Right ventricle myocardium superior (tissue), 1 donor: ENCODE data around the gene LRRC71. TPM values are rescaled to one million over a fixed set of nuclear protein-coding genes. Genes with fewer than 3 reads are reported as not detected.

Experiments used
- ATAC-seq: fragments of 200-7000 bp; cut with Tn5 transposase; one replicate; pipeline ENCODE4 v1.9.1; 2020; ENCODE audit warnings: mild to moderate bottlenecking; ENCODE audit not compliant: poor library complexity
- DNase-seq: peaks from one replicate; pipeline ENCODE4 v3.0.0-alpha.2; 2020
- intact Hi-C: fragments of 100-400 bp; cut with DNase I; formaldehyde crosslinking; loops from one replicate; pipeline ENCODE4 v1.11.2; 2022
- total RNA-seq: library from RNA; stranded (reverse); fragmentation: NEBNext Ultra II Directional; extraction: Animal tissue kit (Norgen Biotek cat#: 25700); gene quantifications from one replicate; pipeline ENCODE4 v1.2.1, GENCODE V29; 2021
- donor health status: DM: no; HTN: yes; CAD: no; lungs with severe emphysema.

Gene LRRC71
- total RNA-seq, 1 donor from 2014 or later: not detected

GRCh38 chr1:156887734-156888133, 32.7 kb upstream of the LRRC71 start:
- ATAC-seq (no peak), DNase-seq (peak; percentile 10)
- intact Hi-C loops: no loop called here

DNA sequence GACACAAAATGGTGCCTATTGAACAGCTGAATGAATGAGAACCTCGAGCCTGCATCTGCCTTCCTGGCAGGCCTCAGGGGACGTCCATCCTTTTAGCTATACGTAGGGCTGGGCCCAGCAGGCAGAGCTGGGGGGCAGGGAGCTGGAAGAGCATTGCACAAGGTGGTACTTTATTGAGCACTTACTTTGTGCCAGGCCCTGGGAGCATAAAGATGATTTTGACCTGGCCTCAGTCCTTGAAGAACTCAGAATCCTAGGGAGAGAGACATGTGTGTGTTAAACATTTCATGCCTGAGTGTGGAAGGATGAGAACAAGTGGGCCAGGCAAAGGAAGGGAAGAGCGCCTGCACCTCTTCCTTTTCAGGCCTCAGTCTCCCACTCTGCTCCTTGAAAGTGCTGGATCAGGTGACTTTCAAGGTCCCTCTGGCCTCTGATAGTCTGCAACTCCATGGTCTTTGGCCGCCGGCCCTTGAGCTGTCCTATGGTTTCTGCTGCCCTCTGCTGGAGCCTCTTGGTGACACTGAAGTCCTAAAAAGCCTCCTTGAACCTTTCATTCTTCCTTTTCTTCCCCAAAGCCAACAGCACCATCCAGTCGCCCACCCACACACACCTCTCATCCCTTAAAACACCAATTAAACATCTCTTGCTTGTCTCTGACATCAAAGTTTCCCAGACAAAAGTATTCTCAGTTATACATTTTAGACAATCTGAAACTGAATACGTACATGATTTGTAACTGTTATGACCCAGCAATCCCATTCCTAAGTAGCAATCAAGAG, 30.4 kb upstream of the LRRC71 start:
- peak; percentile 87 for DNase-seq
- intact Hi-C loops: loop anchor here (5.0 to 10.0 kb wide), 2 partner anchors 37 to 195 kb away; no protein-coding TSS in a partner anchor
- peak; percentile 41 for ATAC-seq

GRCh38 chr1:156892190-156893047, 28.0 kb upstream of the LRRC71 start:
- peak; percentile 96 for DNase-seq
- intact Hi-C loops: loop anchor here (5.0 to 10.0 kb wide), 2 partner anchors 35 to 198 kb away; no protein-coding TSS in a partner anchor
- ATAC-seq: peak; percentile 90

- DNase-seq (peak; percentile 82), ATAC-seq (peak; percentile 44)
- intact Hi-C loops: loop anchor here (5.0 to 10.0 kb wide), 2 partner anchors 34 to 198 kb away; no protein-coding TSS in a partner anchor
Measured at GRCh38 chr1:156893048-156893953, 27.1 kb upstream of the LRRC71 start, which contains the start of gene PEAR1. PEAR1 (plus strand) TSS chr1:156893718; CDS start chr1:156903927, 10,209 bp downstream.

DNA sequence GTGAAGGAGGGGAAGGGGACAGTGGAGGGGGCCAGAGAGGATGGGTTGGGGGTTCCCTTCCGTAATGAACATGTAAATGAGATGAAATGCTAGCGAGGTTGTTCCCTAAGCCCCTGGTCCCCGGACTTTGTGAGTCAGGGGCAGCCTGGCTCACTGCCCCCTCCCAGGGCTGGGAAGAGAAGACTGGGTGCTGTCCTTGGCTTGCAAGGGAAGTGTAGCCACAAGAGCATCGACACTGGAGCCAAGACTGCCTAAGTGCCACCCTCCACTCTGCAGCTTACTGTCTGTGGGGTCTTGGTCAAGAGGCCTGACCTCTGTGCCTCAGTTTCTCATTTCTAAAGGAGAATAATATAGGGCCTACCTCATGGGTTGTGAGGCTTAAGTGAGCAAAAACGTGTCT, 26.4 kb upstream of the LRRC71 start:
- DNase-seq (no peak), ATAC-seq (no peak)
- intact Hi-C loops: loop anchor here (5.0 to 10.0 kb wide), 2 partner anchors 33 to 199 kb away; no protein-coding TSS in a partner anchor

GRCh38 chr1:156894711-156895454, 25.5 kb upstream of the LRRC71 start:
- DNase-seq (peak; percentile 71), ATAC-seq (peak; percentile 33)
- intact Hi-C loops: loop anchor here (5.0 to 10.0 kb wide), 2 partner anchors 32 to 200 kb away; no protein-coding TSS in a partner anchor

- intact Hi-C loops: loop anchor here (10.0 kb wide), 1 partner anchor 201 kb away; no protein-coding TSS in a partner anchor
- no peak for DNase-seq
- ATAC-seq: no peak
Measured at GRCh38 chr1:156895455-156895812, 25.0 kb upstream of the LRRC71 start.

GRCh38 chr1:156895927-156896326, 24.5 kb upstream of the LRRC71 start:
- ATAC-seq (no peak), DNase-seq (no peak)
- intact Hi-C loops: loop anchor here (10.0 kb wide), 1 partner anchor 201 kb away; no protein-coding TSS in a partner anchor

DNA sequence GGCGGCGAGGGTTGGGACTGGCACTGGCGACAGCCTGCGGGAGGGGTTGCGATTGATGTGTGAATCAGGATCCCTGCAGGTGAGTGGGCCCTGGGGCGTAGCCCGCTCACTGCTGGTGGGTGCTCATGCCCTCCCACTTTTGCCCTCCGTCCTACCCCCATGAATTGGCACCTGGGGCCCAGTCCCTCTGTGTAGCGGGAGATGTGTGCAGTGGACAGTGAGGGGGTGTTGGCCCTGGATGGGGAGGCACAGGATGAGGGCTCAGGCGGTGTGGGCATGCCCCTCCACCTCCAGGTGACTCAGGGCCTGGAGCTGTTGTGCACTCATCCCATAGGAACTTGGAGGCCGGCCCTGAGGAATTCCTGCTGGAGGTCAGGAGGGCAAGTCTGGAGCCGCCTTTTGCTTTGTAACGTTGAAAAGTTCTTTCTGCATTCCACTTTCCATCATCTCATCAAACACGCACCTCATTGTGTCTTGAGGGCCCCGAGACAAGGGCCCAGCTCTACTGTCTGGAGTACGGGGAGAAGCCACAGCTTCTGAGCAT, 23.9 kb upstream of the LRRC71 start:
- ATAC-seq (no peak), DNase-seq (no peak)
- intact Hi-C loops: loop anchor here (10.0 kb wide), 1 partner anchor 202 kb away; no protein-coding TSS in a partner anchor

DNA sequence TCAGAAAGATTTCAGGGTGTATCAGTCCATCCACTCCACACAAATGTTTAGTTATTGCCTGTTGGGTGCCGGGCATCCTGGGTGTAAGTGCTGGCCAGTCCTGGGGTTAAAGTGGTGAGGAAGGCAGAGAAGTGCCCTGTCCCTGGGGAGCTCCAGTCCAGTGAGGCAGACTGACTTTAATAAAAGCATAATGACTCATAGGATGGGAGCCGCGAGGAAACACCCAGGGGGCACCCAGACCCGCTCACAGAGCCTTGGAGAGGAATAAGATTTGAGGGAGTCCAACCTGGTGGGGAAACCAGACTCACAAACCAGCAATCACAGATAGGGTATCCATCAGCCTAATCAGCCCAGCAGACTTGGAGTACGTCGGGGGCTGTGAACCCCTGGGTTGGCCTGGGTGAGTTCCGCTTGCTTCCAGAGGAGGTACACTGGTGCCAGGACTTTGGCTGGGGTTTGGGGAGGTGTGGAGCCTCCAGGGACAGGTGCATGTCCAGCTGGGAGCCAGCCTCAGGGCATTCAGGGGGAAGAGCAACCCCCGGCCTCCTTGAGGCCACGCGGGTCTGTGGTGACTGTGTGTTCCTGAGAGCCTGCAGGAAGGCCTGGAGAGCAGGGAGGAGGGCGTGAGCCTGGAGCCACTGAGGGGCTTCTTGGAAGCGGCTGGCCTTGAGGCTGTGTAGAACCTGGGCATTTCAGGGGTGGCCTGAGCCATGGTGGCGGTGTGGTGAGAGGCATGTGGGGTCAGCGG, 23.2 kb upstream of the LRRC71 start:
- ATAC-seq (no peak), DNase-seq (no peak)
- intact Hi-C loops: loop anchor here (10.0 kb wide), 1 partner anchor 202 kb away; no protein-coding TSS in a partner anchor

DNA sequence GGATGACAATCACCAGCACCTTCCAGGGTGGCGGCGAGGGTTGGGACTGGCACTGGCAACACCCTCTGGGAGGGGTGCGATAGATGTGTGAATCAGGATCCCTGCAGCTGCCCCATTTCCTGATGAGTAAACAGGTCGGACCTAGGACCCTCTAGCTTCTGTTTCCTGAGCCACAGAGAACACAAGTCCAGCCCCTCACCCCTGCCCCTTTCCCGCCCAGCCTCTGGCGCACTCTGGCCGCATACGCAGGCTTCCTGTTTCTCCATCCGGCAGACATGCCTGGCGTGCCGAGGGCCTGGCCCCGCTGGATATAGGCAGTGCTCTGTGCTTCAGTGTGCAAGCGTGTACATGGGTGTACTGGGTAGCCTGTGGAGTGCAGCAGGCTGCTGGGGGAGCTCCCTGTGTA, 22.3 kb upstream of the LRRC71 start:
- intact Hi-C loops: loop anchor here (10.0 kb wide), 1 partner anchor 203 kb away; no protein-coding TSS in a partner anchor
- peak; percentile 8 for ATAC-seq
- peak; percentile 75 for DNase-seq

- DNase-seq (no peak), ATAC-seq (no peak)
- intact Hi-C loops: loop anchor here (10.0 kb wide), 1 partner anchor 204 kb away; no protein-coding TSS in a partner anchor
Measured at GRCh38 chr1:156898971-156899664, 21.3 kb upstream of the LRRC71 start.

- DNase-seq (no peak), ATAC-seq (no peak)
- intact Hi-C loops: loop anchor here (10.0 kb wide), 1 partner anchor 205 kb away; no protein-coding TSS in a partner anchor
Measured at GRCh38 chr1:156899956-156900718, 20.3 kb upstream of the LRRC71 start.

DNA sequence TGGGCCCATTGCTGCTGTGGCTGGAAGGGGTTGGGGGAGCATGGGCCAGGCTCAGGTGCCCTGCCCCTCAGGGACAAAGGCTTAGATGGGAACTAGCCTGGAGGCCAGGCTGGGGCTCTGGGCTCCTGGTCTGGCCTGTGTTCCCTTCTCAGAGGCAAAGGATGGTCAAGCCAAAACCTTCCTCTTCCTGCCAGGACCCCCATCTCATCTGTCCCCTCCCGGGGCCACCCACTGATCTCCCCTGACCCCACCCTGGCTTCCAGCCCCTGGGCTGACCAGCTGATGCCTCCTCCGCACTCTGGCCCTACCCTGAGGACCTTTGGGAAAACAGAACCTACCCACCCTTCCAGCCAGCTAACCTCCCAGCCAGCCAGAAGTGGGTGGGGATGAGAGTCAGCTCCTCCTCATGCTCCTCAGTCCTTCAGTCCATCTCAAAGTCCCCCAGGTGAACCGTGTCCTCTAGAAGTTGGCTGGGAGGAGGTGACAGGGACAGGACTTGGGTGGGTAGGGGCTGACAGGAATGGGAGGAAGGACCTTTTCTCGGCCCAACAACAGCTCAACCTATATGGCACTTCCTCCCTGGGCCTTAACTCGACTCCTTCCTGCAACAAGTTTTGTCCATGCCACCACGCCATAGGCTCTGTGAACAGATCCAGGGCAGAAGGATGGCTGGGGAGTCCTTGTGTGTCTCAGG, 19.4 kb upstream of the LRRC71 start:
- intact Hi-C loops: no loop called here
- DNase-seq (no peak), ATAC-seq (no peak)

GRCh38 chr1:156901590-156901900, 18.9 kb upstream of the LRRC71 start:
- intact Hi-C loops: no loop called here
- DNase-seq: no peak
- no peak for ATAC-seq
